EH (cell line): ENCODE measurements around the gene ZFAND3.

Experiments used
- DNase-seq: peaks from one replicate; pipeline ENCODE4 v3.0.0-alpha.2; 2015; ENCODE audit warnings: low read depth

Gene ZFAND3

GRCh38 chr6:37827603-37828265, 8.2 kb downstream of the ZFAND3 start:
- no peak for DNase-seq

- DNase-seq: no peak
Observed at GRCh38 chr6:37830225-37830624, 10.7 kb downstream of the ZFAND3 start.

GRCh38 chr6:37831457-37831856, 11.9 kb downstream of the ZFAND3 start:
- DNase-seq: no peak

- no peak for DNase-seq
Observed at GRCh38 chr6:37835923-37836322, 16.4 kb downstream of the ZFAND3 start.

GRCh38 chr6:37838219-37838921, 18.8 kb downstream of the ZFAND3 start:
- DNase-seq: peak; percentile 34

- no peak for DNase-seq
Observed at GRCh38 chr6:37840143-37840939, 20.8 kb downstream of the ZFAND3 start.

- no peak for DNase-seq
Observed at GRCh38 chr6:37840940-37841300, 21.4 kb downstream of the ZFAND3 start.

GRCh38 chr6:37845026-37845911, 25.7 kb downstream of the ZFAND3 start:
- DNase-seq: no peak

- no peak for DNase-seq
Observed at GRCh38 chr6:37845930-37846329, 26.4 kb downstream of the ZFAND3 start.

GRCh38 chr6:37847704-37848103, 28.2 kb downstream of the ZFAND3 start:
- DNase-seq: no peak

- no peak for DNase-seq
Observed at GRCh38 chr6:37848371-37848770, 28.8 kb downstream of the ZFAND3 start.

GRCh38 chr6:37850260-37850659, 30.7 kb downstream of the ZFAND3 start:
- DNase-seq: no peak

- DNase-seq: no peak
Observed at GRCh38 chr6:37850728-37851285, 31.3 kb downstream of the ZFAND3 start.

GRCh38 chr6:37851997-37852524, 32.5 kb downstream of the ZFAND3 start:
- no peak for DNase-seq

GRCh38 chr6:37856285-37856684, 36.8 kb downstream of the ZFAND3 start:
- no peak for DNase-seq

GRCh38 chr6:37858363-37858762, 38.8 kb downstream of the ZFAND3 start:
- no peak for DNase-seq

GRCh38 chr6:37860226-37860839, 40.8 kb downstream of the ZFAND3 start:
- DNase-seq: peak; percentile 64

- no peak for DNase-seq
Observed at GRCh38 chr6:37861452-37861851, 41.9 kb downstream of the ZFAND3 start.

- DNase-seq: no peak
Observed at GRCh38 chr6:37862430-37862829, 42.9 kb downstream of the ZFAND3 start.

GRCh38 chr6:37862992-37863391, 43.5 kb downstream of the ZFAND3 start:
- DNase-seq: peak; percentile 79

- DNase-seq: no peak
Observed at GRCh38 chr6:37864250-37864649, 44.7 kb downstream of the ZFAND3 start.
